Upper lobe of right lung (tissue), 1 donor: Measurements from ENCODE around the gene PDE4B. TPM values are rescaled to one million over a fixed set of nuclear protein-coding genes. Genes with fewer than 3 reads are reported as not detected.
A peak's percentile ranks its signal among the peaks of the same experiment; 100 is the strongest.

ENCODE experiments used
- ATAC-seq: fragments of 200-7000 bp; cut with Tn5 transposase; one replicate; pipeline ENCODE4 v1.9.1; 2020; ENCODE audit warnings: mild to moderate bottlenecking, moderate library complexity
- DNase-seq: peaks from one replicate; pipeline ENCODE4 v3.0.0-alpha.2; 2020
- H3K27ac ChIP-seq: fragments of 200-600 bp; one replicate; pipeline ENCODE4 v1.8.0; 2022
- H3K27me3 ChIP-seq: fragments of 200-600 bp; one replicate; pipeline ENCODE4 v1.8.0; 2022; ENCODE audit warnings: mild to moderate bottlenecking
- H3K36me3 ChIP-seq: fragments of 200-600 bp; one replicate; pipeline ENCODE4 v1.8.0; 2022
- H3K4me1 ChIP-seq: fragments of 200-600 bp; one replicate; pipeline ENCODE4 v1.8.0; 2022
- H3K4me3 ChIP-seq: fragments of 200-600 bp; one replicate; pipeline ENCODE4 v1.8.0; 2022; ENCODE audit warnings: mild to moderate bottlenecking
- H3K9me3 ChIP-seq: fragments of 200-600 bp; one replicate; pipeline ENCODE4 v1.8.0; 2022
- CTCF ChIP-seq: fragments of 200-600 bp; IDR thresholded peaks from one replicate; pipeline ENCODE4 v1.8.0; 2022; ENCODE audit warnings: antibody characterized with exemption
- intact Hi-C: fragments of 100-400 bp; cut with DNase I; formaldehyde crosslinking; loops from one replicate; pipeline ENCODE4 v1.11.0; 2022
- total RNA-seq: library from RNA; stranded (reverse); fragmentation: NEBNext Ultra II Directional; extraction: Animal tissue kit (Norgen Biotek cat#: 25700); gene quantifications from one replicate; pipeline ENCODE4 v1.2.1, GENCODE V29; 2021
- donor health status: DM: no; HTN: yes; CAD: no; lungs with severe emphysema.

The PDE4B gene
- total RNA-seq, 1 donor from 2014 or later: 14.3 TPM

- H3K27me3 ChIP-seq: no peaks in the 10 kb centered on the region
- H3K9me3 ChIP-seq: no peaks in the 10 kb centered on the region
- H3K27ac ChIP-seq: no peak overlapping the region
- ATAC-seq (no peak), DNase-seq (no peak)
- intact Hi-C loops: no loop called here
- no peaks in the 10 kb centered on the region for H3K36me3 ChIP-seq
- H3K4me3 ChIP-seq: no peak overlapping the region
- TF ChIP-seq CTCF: no peak
- H3K4me1 ChIP-seq: no peaks in the 10 kb centered on the region
Measured at GRCh38 chr1:66291531-66291864, 498.8 kb downstream of the PDE4B start.

GRCh38 chr1:66292305-66292704 lies 499.6 kb downstream of the PDE4B start:
- Histone ChIP-seq H3K27ac (no peak overlapping the region), H3K4me1 (no peaks in the 10 kb centered on the region), H3K27me3 (no peaks in the 10 kb centered on the region), H3K36me3 (no peaks in the 10 kb centered on the region), H3K9me3 (no peaks in the 10 kb centered on the region), H3K4me3 (no peak overlapping the region)
- no peak for DNase-seq
- no peak for ATAC-seq
- no peak for TF ChIP-seq CTCF
- intact Hi-C loops: no loop called here

- Histone ChIP-seq H3K9me3 (no peaks in the 10 kb centered on the region), H3K36me3 (no peaks in the 10 kb centered on the region), H3K4me3 (no peak overlapping the region), H3K27me3 (no peaks in the 10 kb centered on the region), H3K27ac (no peak overlapping the region), H3K4me1 (no peaks in the 10 kb centered on the region)
- no peak for TF ChIP-seq CTCF
- DNase-seq: no peak
- ATAC-seq: no peak
- intact Hi-C loops: no loop called here
Measured at GRCh38 chr1:66292944-66293343, 500.2 kb downstream of the PDE4B start.

DNA sequence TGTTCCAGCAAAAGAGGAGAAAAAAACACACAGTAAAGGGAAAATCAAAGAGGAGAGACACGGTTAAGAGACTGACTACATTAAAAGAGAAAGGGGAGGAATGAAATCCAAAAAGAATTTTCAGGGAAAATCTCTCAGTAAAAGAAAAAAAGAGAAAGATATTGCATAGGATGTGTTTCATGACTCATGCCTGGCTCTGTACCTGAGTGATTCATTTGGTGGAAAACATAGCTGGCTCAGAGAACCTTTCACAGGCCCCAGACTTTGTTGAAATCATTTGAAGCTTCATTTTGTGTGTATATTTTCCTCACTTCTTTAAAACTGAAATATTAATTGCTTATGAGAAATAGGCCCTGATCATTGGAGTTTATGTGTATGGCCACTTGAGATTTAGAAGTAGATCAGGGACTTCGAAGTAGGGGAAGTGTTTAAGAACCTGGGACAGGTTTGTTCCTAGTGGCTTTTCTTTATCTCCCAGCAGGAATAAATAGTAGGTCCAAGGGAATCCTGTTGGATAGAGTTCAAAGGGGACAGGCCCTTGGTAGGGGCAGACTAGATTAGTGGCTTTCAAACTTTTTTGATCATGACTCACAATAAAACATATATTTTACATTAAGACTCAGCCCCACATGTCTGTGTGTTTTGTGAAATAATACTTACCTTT lies 502.1 kb downstream of the PDE4B start:
- H3K4me1 ChIP-seq: no peaks in the 10 kb centered on the region
- intact Hi-C loops: no loop called here
- no peaks in the 10 kb centered on the region for H3K27me3 ChIP-seq
- peak; percentile 50 for ATAC-seq
- no peak overlapping the region for H3K4me3 ChIP-seq
- TF ChIP-seq CTCF: no peak
- H3K27ac ChIP-seq: no peak overlapping the region
- no peaks in the 10 kb centered on the region for H3K9me3 ChIP-seq
- DNase-seq: no peak
- H3K36me3 ChIP-seq: no peaks in the 10 kb centered on the region

DNA sequence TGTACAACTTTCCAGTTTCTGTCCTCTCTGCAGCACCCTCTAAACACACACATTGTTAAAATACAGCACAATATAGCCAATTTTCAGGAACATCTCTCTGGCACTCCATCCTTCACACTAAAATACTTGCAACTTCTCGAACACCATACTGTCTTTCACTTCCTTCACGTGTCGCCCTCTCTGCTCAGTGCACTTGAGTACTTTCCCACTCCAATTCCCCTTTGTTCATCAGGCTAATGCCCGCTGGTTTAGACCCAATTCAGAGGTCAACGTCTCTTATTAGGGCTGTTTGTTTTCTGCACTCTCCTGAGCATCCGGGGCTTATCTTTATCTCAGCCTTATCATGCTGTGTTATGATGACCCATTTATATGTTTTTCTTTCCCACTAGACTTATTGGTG lies 503.1 kb downstream of the PDE4B start:
- H3K4me1 ChIP-seq: peaks cover 7% of the 10 kb centered on the region
- H3K27me3 ChIP-seq: no peaks in the 10 kb centered on the region
- H3K36me3 ChIP-seq: no peaks in the 10 kb centered on the region
- TF ChIP-seq CTCF: no peak
- intact Hi-C loops: no loop called here
- DNase-seq: no peak
- no peak for ATAC-seq
- no peak overlapping the region for H3K27ac ChIP-seq
- H3K4me3 ChIP-seq: no peak overlapping the region
- no peaks in the 10 kb centered on the region for H3K9me3 ChIP-seq

DNA sequence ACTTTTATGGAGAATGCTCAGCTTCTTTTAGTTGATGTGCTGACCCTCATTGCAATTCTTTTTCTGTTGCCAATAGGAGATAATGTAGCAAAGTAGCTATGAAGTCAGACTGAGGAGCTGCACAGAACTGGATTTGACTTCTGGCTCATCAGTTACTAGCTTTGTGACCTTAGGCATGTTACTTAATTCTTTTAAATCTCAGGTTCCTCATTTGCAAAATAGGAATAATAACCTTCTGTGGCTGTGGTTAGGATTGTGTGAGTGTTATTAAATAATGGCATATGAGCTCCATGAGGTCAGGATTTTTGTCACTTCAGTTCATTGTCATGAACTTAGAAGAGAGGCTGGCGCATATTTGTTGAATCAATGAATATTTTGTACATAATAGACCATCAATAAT lies 503.7 kb downstream of the PDE4B start:
- ATAC-seq: peak; percentile 56
- Histone ChIP-seq H3K4me1 (peaks cover 7% of the 10 kb centered on the region), H3K9me3 (no peaks in the 10 kb centered on the region), H3K27ac (no peak overlapping the region), H3K4me3 (no peak overlapping the region), H3K27me3 (no peaks in the 10 kb centered on the region), H3K36me3 (no peaks in the 10 kb centered on the region)
- DNase-seq: no peak
- intact Hi-C loops: no loop called here
- no peak for TF ChIP-seq CTCF
